SK-N-MC (cell line): Measurements from ENCODE around the gene KPRP.

Experiments
- EZH2 ChIP-seq: fragments of 200-600 bp; sonication (generic); IDR thresholded peaks from one replicate; pipeline ENCODE4 v1.6.1; 2017; ENCODE audit warnings: antibody characterized with exemption
- POLR2AphosphoS5 ChIP-seq: IDR thresholded peaks from 2 replicates; pipeline ENCODE4 v1.6.1; 2012; ENCODE audit warnings: mild to moderate bottlenecking, low read depth, low read length, borderline replicate concordance

DNA sequence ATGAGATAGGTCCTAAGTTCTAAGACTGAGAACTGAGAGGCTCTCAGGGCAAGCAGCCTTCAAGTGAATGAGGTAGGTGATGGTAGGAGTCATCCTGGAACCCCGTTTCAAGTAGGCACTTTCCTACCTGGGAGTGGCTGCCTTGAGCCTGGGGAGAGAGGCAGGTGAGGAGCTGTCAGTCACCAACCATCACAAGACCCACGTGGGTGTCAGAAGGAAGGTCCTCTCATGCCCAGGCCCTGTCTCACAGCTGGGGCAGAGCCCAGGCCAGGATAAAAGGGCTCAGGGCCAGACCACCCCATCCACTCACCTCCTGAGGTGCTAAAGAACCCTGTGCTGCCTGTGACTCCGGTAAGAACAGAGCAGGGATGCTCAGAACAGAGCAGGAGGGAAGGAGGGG lies 38.6 kb downstream of the KPRP start, which contains the start of gene LCE1D:
- TF ChIP-seq EZH2 (no peak), POLR2AphosphoS5 (no peak)
